MCF 10A (cell line): ENCODE results near the gene NUDT5. TPM values are rescaled to one million over a fixed set of nuclear protein-coding genes. Genes with fewer than 3 reads are reported as not detected.

Experiments
- BruUV-seq: library from RNA; stranded (reverse); fragments of 400-500 nt; replicated peaks from 2 replicates; lab custom pipeline; 2021; lab: Mats Ljungman, UMichigan
- CTCF ChIA-PET: fragments of 300-600 bp; sonication (Branson Sonifier 250); formaldehyde crosslinking; extraction: SDS; loops from one replicate; lab custom pipeline; 2021; ENCODE audit warnings: antibody characterized with exemption, inconsistent platforms; lab: Yijun Ruan, JAX
- POLR2A ChIA-PET: fragments of 300-600, 350-650 bp; sonication (Branson Sonifier 250); formaldehyde crosslinking; extraction: SDS; loops from one replicate; lab custom pipeline; 2020; ENCODE audit warnings: antibody characterized with exemption, inconsistent platforms; lab: Yijun Ruan, JAX
- DNase-seq: peaks from one replicate; pipeline ENCODE4 v3.0.0-alpha.2; 2018; ENCODE audit not compliant: unreplicated experiment
- H3K27ac Mint-ChIP-seq: one replicate; pipeline ENCODE4 v1.8.0; 2022; ENCODE audit warnings: mild to moderate bottlenecking, low read depth, mixed read lengths; ENCODE audit not compliant: unreplicated experiment
- H3K27me3 Mint-ChIP-seq: one replicate; pipeline ENCODE4 v1.8.0; 2022; ENCODE audit warnings: mixed read lengths; ENCODE audit not compliant: insufficient read depth, unreplicated experiment
- H3K36me3 Mint-ChIP-seq: one replicate; pipeline ENCODE4 v1.8.0; 2022; ENCODE audit warnings: mild to moderate bottlenecking, moderate library complexity, mixed read lengths; ENCODE audit not compliant: insufficient read depth, unreplicated experiment
- H3K4me1 Mint-ChIP-seq: one replicate; pipeline ENCODE4 v1.8.0; 2022; ENCODE audit warnings: mixed read lengths; ENCODE audit not compliant: insufficient read depth, unreplicated experiment
- H3K4me3 Mint-ChIP-seq: one replicate; pipeline ENCODE4 v1.8.0; 2022; ENCODE audit warnings: mild to moderate bottlenecking, moderate library complexity, mixed read lengths; ENCODE audit not compliant: unreplicated experiment
- H3K9me3 Mint-ChIP-seq: one replicate; pipeline ENCODE4 v1.8.0; 2022; ENCODE audit warnings: mixed read lengths; ENCODE audit not compliant: unreplicated experiment
- intact Hi-C: fragments of 100-400 bp; cut with micrococcal nuclease; formaldehyde crosslinking; loops from 2 replicates; pipeline ENCODE4 v1.14.1; 2022
- total RNA-seq: library from RNA; stranded (reverse); gene quantifications from 2 replicates; pipeline ENCODE4 v1.2.3, GENCODE V29; 2022
- TF ChIP-seq, protein P1 (sequence below): fragments of 200-600 bp; IDR thresholded peaks from one replicate; pipeline ENCODE4 v1.8.0; 2022; ENCODE audit warnings: antibody characterized with exemption, mild to moderate bottlenecking; ENCODE audit not compliant: unreplicated experiment

The NUDT5 gene
- total RNA-seq, 1 experiment from 2014 or later = 84.2 TPM

DNA sequence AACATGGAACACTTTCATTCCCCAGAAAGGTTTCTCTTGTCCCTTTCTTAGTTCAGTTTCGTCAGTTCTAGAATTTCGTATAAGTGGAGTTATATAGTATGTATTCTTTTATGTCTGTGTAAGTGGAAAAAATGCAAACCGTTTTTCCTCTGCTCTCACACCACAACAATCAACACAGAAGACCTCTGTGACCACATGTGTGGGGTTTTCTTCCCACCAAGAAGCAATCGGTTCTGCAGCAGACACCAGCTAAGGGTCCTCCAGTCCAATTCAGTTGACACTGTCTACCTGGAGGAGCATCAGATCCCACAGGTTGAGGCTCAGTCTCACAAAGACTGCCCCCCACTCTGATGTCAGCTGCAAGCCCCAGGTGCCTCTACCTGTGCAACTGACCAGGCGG lies 6.5 kb upstream of the NUDT5 start:
- intact Hi-C loops = no loop called here
- Mint-ChIP-seq H3K27me3 (no peaks in the 10 kb centered on the region), H3K27ac (no peak overlapping the region), H3K9me3 (no peaks in the 10 kb centered on the region), H3K36me3 (peaks cover 71% of the 10 kb centered on the region), H3K4me1 (peaks cover 10% of the 10 kb centered on the region), H3K4me3 (no peak overlapping the region)
- no peak for DNase-seq
- POLR2A ChIA-PET = no interaction called here
- BruUV-seq = no TSS peak
- TF ChIP-seq, protein P1, sequence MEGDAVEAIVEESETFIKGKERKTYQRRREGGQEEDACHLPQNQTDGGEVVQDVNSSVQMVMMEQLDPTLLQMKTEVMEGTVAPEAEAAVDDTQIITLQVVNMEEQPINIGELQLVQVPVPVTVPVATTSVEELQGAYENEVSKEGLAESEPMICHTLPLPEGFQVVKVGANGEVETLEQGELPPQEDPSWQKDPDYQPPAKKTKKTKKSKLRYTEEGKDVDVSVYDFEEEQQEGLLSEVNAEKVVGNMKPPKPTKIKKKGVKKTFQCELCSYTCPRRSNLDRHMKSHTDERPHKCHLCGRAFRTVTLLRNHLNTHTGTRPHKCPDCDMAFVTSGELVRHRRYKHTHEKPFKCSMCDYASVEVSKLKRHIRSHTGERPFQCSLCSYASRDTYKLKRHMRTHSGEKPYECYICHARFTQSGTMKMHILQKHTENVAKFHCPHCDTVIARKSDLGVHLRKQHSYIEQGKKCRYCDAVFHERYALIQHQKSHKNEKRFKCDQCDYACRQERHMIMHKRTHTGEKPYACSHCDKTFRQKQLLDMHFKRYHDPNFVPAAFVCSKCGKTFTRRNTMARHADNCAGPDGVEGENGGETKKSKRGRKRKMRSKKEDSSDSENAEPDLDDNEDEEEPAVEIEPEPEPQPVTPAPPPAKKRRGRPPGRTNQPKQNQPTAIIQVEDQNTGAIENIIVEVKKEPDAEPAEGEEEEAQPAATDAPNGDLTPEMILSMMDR = no peak
- CTCF ChIA-PET = interaction anchor here (0.9 to 1.9 kb wide), 2 partner anchors 12 to 13 kb away, joined by 5 to 15 read pairs; no protein-coding TSS in a partner anchor

DNA sequence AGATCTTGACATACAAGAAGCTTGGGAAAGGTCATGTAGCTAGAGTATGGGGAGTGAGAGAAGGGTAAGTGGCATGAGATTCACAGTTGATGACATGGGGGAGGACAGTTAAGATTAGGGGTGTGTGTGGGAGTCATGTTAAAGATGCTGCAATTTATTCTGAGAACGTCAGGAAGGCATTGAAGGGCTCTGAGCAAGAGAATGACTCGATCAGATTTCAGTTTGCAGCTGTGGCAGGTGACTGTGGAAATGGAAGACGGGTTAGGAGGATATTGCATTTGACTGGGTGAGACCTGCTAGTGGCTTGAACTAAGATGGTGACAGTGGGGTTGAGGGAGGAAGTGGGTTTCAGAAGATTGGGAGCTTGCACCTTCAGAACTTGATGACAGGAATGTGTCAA lies 5.9 kb upstream of the NUDT5 start:
- no peak overlapping the region for H3K4me3 Mint-ChIP-seq
- TF ChIP-seq, protein P1 = no peak
- intact Hi-C loops = no loop called here
- H3K9me3 Mint-ChIP-seq = no peaks in the 10 kb centered on the region
- DNase-seq = no peak
- ChIA-PET POLR2A (no interaction called here), CTCF (interaction anchor here (0.9 kb wide), 1 partner anchor 13 kb away, joined by 5 read pairs; no protein-coding TSS in a partner anchor)
- H3K4me1 Mint-ChIP-seq = peaks cover 14% of the 10 kb centered on the region
- BruUV-seq = no TSS peak
- no peak overlapping the region for H3K27ac Mint-ChIP-seq
- peaks cover 71% of the 10 kb centered on the region for H3K36me3 Mint-ChIP-seq
- no peaks in the 10 kb centered on the region for H3K27me3 Mint-ChIP-seq

DNA sequence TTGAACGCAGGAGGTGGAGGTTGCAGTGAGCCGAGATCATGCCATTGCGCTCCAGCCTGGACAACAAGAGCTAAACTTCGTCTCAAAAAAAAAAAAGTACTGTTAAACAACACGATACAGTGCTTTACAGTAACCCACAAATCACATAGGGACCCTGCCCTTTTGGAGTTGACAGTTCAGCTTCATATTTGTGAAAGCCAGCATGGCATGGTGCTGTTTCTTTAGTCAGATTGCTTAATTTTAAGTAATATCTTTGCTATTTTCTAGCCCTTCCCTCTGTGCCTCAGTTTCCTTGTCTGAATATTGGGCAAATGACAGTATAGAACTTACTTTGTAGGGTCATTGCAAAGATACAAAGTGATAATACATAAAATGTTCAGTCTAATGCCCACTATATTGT lies 5.2 kb upstream of the NUDT5 start:
- TF ChIP-seq, protein P1 = no peak
- intact Hi-C loops = no loop called here
- ChIA-PET CTCF (interaction anchor here (0.7 kb wide), 2 partner anchors 13 to 48 kb away, joined by 3 to 4 read pairs; no protein-coding TSS in a partner anchor), POLR2A (interaction anchor here (1.5 kb wide), 1 partner anchor 13 kb away, joined by 3 read pairs; no protein-coding TSS in a partner anchor)
- Mint-ChIP-seq H3K27ac (no peak overlapping the region), H3K4me1 (peaks cover 15% of the 10 kb centered on the region), H3K36me3 (peaks cover 70% of the 10 kb centered on the region), H3K9me3 (no peaks in the 10 kb centered on the region), H3K27me3 (no peaks in the 10 kb centered on the region), H3K4me3 (no peak overlapping the region)
- BruUV-seq = no TSS peak
- DNase-seq = no peak

DNA sequence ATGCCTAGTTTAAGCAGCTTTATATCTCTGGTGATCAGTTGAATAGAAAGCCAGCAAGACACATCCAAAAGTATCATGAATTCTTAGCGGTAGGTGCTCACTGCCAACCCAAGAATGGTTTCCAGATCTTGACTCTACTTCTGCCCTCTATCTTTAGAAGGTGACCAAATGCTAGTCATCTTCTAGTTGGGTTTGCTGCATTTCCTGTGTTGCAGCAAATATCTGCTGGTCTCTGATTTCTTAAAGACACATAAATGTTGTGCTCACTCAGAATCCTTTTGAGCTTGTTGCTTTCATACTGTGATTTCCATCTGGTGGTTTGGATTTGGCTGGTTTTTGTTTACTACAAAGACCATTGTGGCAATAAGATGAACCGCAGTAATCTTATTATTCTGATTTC lies 2.5 kb upstream of the NUDT5 start:
- DNase-seq = no peak
- CTCF ChIA-PET = interaction anchor here (0.5 to 2.1 kb wide), 4 partner anchors 16 to 64 kb away, joined by 3 to 9 read pairs (median 5); no protein-coding TSS in a partner anchor

More for the DNA sequence above, 2.5 kb upstream of the NUDT5 start:
- BruUV-seq = no TSS peak
- Mint-ChIP-seq H3K27ac (no peak overlapping the region), H3K4me1 (peaks cover 23% of the 10 kb centered on the region), H3K36me3 (peaks cover 43% of the 10 kb centered on the region), H3K9me3 (no peaks in the 10 kb centered on the region), H3K27me3 (no peaks in the 10 kb centered on the region), H3K4me3 (peak overlapping the region; percentile 12)
- intact Hi-C loops = loop anchor here (10.0 kb wide), 1 partner anchor 413 kb away; no protein-coding TSS in a partner anchor
- TF ChIP-seq, protein P1 = no peak
- POLR2A ChIA-PET = interaction anchor here (0.5 to 1.7 kb wide), 6 partner anchors 10 to 432 kb away, joined by 3 to 5 read pairs (median 3); no protein-coding TSS in a partner anchor
